LNCaP clone FGC (cell line): ENCODE measurements around the gene PTN.
A peak's percentile ranks its signal among the peaks of the same experiment; 100 is the strongest.
"Not testable (repeated sequence)": the region's sequence is repeated elsewhere in the genome, so short reads cannot be mapped to it uniquely, and the experiment has no call there.

ENCODE experiments used
- DNase-seq: peaks from one replicate; pipeline ENCODE4 v3.0.0-alpha.2; 2011; ENCODE audit warnings: low read depth
- H3K4me3 ChIP-seq: 2 replicates; pipeline ENCODE4 v1.5.1; 2011; ENCODE audit warnings: mild to moderate bottlenecking, low read depth, low read length, control low read depth
- CTCF ChIP-seq: IDR thresholded peaks from 2 replicates; pipeline ENCODE4 v1.5.1; 2012; ENCODE audit warnings: mild to moderate bottlenecking; ENCODE audit not compliant: control insufficient read depth, insufficient read depth; ENCODE audit errors: extremely low read depth

Gene PTN

GRCh38 chr7:137289101-137289500 lies 54.4 kb downstream of the PTN start:
- H3K4me3 ChIP-seq: no peak overlapping the region
- no peak for TF ChIP-seq CTCF
- DNase-seq: no peak

GRCh38 chr7:137287651-137288258 lies 55.8 kb downstream of the PTN start:
- TF ChIP-seq CTCF: peak; percentile 22; the same call in 1 of the 2 replicates
- H3K4me3 ChIP-seq: no peak overlapping the region
- no peak for DNase-seq

GRCh38 chr7:137283153-137283552 lies 60.4 kb downstream of the PTN start:
- H3K4me3 ChIP-seq: no peak overlapping the region
- no peak for TF ChIP-seq CTCF
- no peak for DNase-seq

- no peak overlapping the region for H3K4me3 ChIP-seq
- TF ChIP-seq CTCF: no peak
- no peak for DNase-seq
Measured at GRCh38 chr7:137282043-137282442, 61.5 kb downstream of the PTN start.

- no peak overlapping the region for H3K4me3 ChIP-seq
- no peak for TF ChIP-seq CTCF
- DNase-seq: no peak
Measured at GRCh38 chr7:137276189-137276588, 67.3 kb downstream of the PTN start.

GRCh38 chr7:137272249-137272648 lies 71.3 kb downstream of the PTN start:
- DNase-seq: no peak
- TF ChIP-seq CTCF: no peak
- no peak overlapping the region for H3K4me3 ChIP-seq

GRCh38 chr7:137269240-137269639 lies 74.3 kb downstream of the PTN start:
- no peak for TF ChIP-seq CTCF

GRCh38 chr7:137268001-137268865 lies 75.3 kb downstream of the PTN start:
- not testable (repeated sequence) for DNase-seq, H3K4me3 ChIP-seq

More at GRCh38 chr7:137269240-137269639, 74.3 kb downstream of the PTN start:
- H3K4me3 ChIP-seq: no peak overlapping the region
- DNase-seq: no peak
